KOPT-K1 (cell line): ENCODE measurements around the gene BTRC.
"Not testable (repeated sequence)": the region's sequence is repeated elsewhere in the genome, so short reads cannot be mapped to it uniquely, and the experiment has no call there.

Experiments used
- H3K27ac ChIP-seq: fragments of 200-600 bp; sonication (generic); 2 replicates; pipeline ENCODE4 v1.5.1; 2016; ENCODE audit warnings: antibody characterized with exemption, mild to moderate bottlenecking, low read depth, low read length; ENCODE audit not compliant: poor library complexity, severe bottlenecking
- H3K36me3 ChIP-seq: fragments of 200-600 bp; sonication (generic); 2 replicates; pipeline ENCODE4 v1.5.1; 2017; ENCODE audit warnings: antibody characterized with exemption, mild to moderate bottlenecking, low read length, moderate library complexity; ENCODE audit not compliant: insufficient read depth
- H3K9me3 ChIP-seq: fragments of 200-600 bp; sonication (generic); 2 replicates; pipeline ENCODE4 v1.5.1; 2017; ENCODE audit warnings: antibody characterized with exemption, low read length, mild to moderate bottlenecking; ENCODE audit not compliant: insufficient read depth, poor library complexity, severe bottlenecking

BTRC gene

GRCh38 chr10:101353692-101354327, at the start of gene BTRC:
TSS of gene BTRC (plus strand) at chr10:101354165. CDS start at chr10:101354181, 16 bp downstream.
- H3K36me3 ChIP-seq, result no peaks in the 10 kb centered on the region
- no peaks in the 10 kb centered on the region for H3K9me3 ChIP-seq
- peak within 1 kb of the TSS; percentile 81 for H3K27ac ChIP-seq

GRCh38 chr10:101304316-101304715, 49.6 kb upstream of the BTRC start:
- no peak overlapping the region for H3K27ac ChIP-seq
- no peaks in the 10 kb centered on the region for H3K9me3 ChIP-seq
- H3K36me3 ChIP-seq, result no peaks in the 10 kb centered on the region

- Histone ChIP-seq H3K9me3 (no peaks in the 10 kb centered on the region), H3K36me3 (no peaks in the 10 kb centered on the region), H3K27ac (no peak overlapping the region)
Measured at GRCh38 chr10:101305320-101306241, 48.4 kb upstream of the BTRC start.

GRCh38 chr10:101308051-101308450, 45.9 kb upstream of the BTRC start:
- Histone ChIP-seq H3K27ac (no peak overlapping the region), H3K36me3 (no peaks in the 10 kb centered on the region), H3K9me3 (no peaks in the 10 kb centered on the region)

- H3K9me3 ChIP-seq, result no peaks in the 10 kb centered on the region
- no peak overlapping the region for H3K27ac ChIP-seq
- H3K36me3 ChIP-seq, result no peaks in the 10 kb centered on the region
Measured at GRCh38 chr10:101310529-101311184, 43.3 kb upstream of the BTRC start.

GRCh38 chr10:101311185-101312066, 42.5 kb upstream of the BTRC start:
- no peaks in the 10 kb centered on the region for H3K36me3 ChIP-seq
- H3K27ac ChIP-seq, result no peak overlapping the region
- H3K9me3 ChIP-seq, result no peaks in the 10 kb centered on the region

GRCh38 chr10:101319241-101319915, 34.6 kb upstream of the BTRC start:
- Histone ChIP-seq H3K9me3 (no peaks in the 10 kb centered on the region), H3K27ac (no peak overlapping the region), H3K36me3 (no peaks in the 10 kb centered on the region)

- H3K36me3 ChIP-seq, result no peaks in the 10 kb centered on the region
- H3K9me3 ChIP-seq, result peaks cover under 1% of the 10 kb centered on the region
- no peak overlapping the region for H3K27ac ChIP-seq
Measured at GRCh38 chr10:101321073-101321472, 32.9 kb upstream of the BTRC start.

GRCh38 chr10:101322266-101323108, 31.5 kb upstream of the BTRC start:
- H3K9me3 ChIP-seq, result peaks cover 15% of the 10 kb centered on the region
- H3K27ac ChIP-seq, result no peak overlapping the region
- no peaks in the 10 kb centered on the region for H3K36me3 ChIP-seq

- Histone ChIP-seq H3K27ac (no peak overlapping the region), H3K36me3 (no peaks in the 10 kb centered on the region), H3K9me3 (peaks cover 23% of the 10 kb centered on the region)
Measured at GRCh38 chr10:101323495-101323894, 30.5 kb upstream of the BTRC start.

- H3K9me3 ChIP-seq, result peaks cover 23% of the 10 kb centered on the region
- H3K27ac ChIP-seq, H3K36me3 ChIP-seq: not testable (repeated sequence)
Measured at GRCh38 chr10:101327454-101327853, 26.5 kb upstream of the BTRC start.

GRCh38 chr10:101329341-101330032, 24.5 kb upstream of the BTRC start:
- Histone ChIP-seq H3K9me3 (peaks cover 23% of the 10 kb centered on the region), H3K36me3 (no peaks in the 10 kb centered on the region), H3K27ac (no peak overlapping the region)

- Histone ChIP-seq H3K9me3 (peaks cover 23% of the 10 kb centered on the region), H3K36me3 (no peaks in the 10 kb centered on the region), H3K27ac (no peak overlapping the region)
Measured at GRCh38 chr10:101330231-101330630, 23.7 kb upstream of the BTRC start.
